Measurements from ENCODE around the gene PACSIN3.

GRCh38 chr11:47143322-47143721 lies 42.9 kb downstream of the PACSIN3 start:
- no peak for TF ChIP-seq CTCF (conservative IDR thresholded peaks at IDR 0.05; ENCODE audit: low read depth, low read length)
- TF ChIP-seq EZH2 (IDR thresholded peaks at IDR 0.05; ENCODE audit: borderline replicate concordance, low read depth, low read length, poor library complexity, severe bottlenecking) = no peak

All from A673 (cell line).